Activated naive CD4-positive, alpha-beta T cell treated with anti-CD3 and anti-CD28 coated beads, Interleukin-2, amount 10 ng/mL, durations not matched to agents 7 days and 5 days (primary cell): ENCODE results near the gene EXOC3.

ENCODE experiments used
- CTCF ChIA-PET: fragments of 350-600 bp; sonication (Branson Sonifier 250); formaldehyde crosslinking; loops from one replicate; lab custom pipeline; 2021; ENCODE audit warnings: antibody characterized with exemption; lab: Charles Lee
- DNase-seq: peaks from one replicate; pipeline ENCODE4 v3.0.0-alpha.2; 2020
- H3K27ac Mint-ChIP-seq: one replicate; pipeline ENCODE4 v1.8.0; 2021; ENCODE audit warnings: mild to moderate bottlenecking, moderate library complexity, mixed read lengths
- H3K27me3 Mint-ChIP-seq: one replicate; pipeline ENCODE4 v1.8.0; 2021; ENCODE audit warnings: mild to moderate bottlenecking, mixed read lengths
- H3K36me3 Mint-ChIP-seq: one replicate; pipeline ENCODE4 v1.8.0; 2021; ENCODE audit warnings: mixed read lengths
- H3K4me1 Mint-ChIP-seq: one replicate; pipeline ENCODE4 v1.8.0; 2021; ENCODE audit warnings: mixed read lengths
- H3K4me3 Mint-ChIP-seq: one replicate; pipeline ENCODE4 v1.8.0; 2021; ENCODE audit warnings: mild to moderate bottlenecking, moderate library complexity, mixed read lengths
- H3K9me3 Mint-ChIP-seq: one replicate; pipeline ENCODE4 v1.8.0; 2021; ENCODE audit warnings: mixed read lengths

The EXOC3 gene

GRCh38 chr5:456351-457194, 13.6 kb downstream of the EXOC3 start:
- H3K27ac Mint-ChIP-seq: no peak overlapping the region
- H3K27me3 Mint-ChIP-seq: no peaks in the 10 kb centered on the region
- peaks cover 59% of the 10 kb centered on the region for H3K4me1 Mint-ChIP-seq
- peaks cover 15% of the 10 kb centered on the region for H3K9me3 Mint-ChIP-seq
- no peak overlapping the region for H3K4me3 Mint-ChIP-seq
- CTCF ChIA-PET: interaction anchor here (1.1 to 1.2 kb wide), 2 partner anchors 10 to 11 kb away, joined by 3 to 7 read pairs; no protein-coding TSS in a partner anchor
- H3K36me3 Mint-ChIP-seq: peaks cover 76% of the 10 kb centered on the region
- peak; percentile 16 for DNase-seq

GRCh38 chr5:457195-457961, 14.4 kb downstream of the EXOC3 start:
- DNase-seq: peak; percentile 16
- Mint-ChIP-seq H3K36me3 (peaks cover 76% of the 10 kb centered on the region), H3K27ac (no peak overlapping the region), H3K27me3 (no peaks in the 10 kb centered on the region), H3K4me1 (peaks cover 58% of the 10 kb centered on the region), H3K4me3 (no peak overlapping the region), H3K9me3 (peaks cover 7% of the 10 kb centered on the region)
- CTCF ChIA-PET: interaction anchor here (1.2 kb wide), 1 partner anchor 11 kb away, joined by 7 read pairs; no protein-coding TSS in a partner anchor

DNA sequence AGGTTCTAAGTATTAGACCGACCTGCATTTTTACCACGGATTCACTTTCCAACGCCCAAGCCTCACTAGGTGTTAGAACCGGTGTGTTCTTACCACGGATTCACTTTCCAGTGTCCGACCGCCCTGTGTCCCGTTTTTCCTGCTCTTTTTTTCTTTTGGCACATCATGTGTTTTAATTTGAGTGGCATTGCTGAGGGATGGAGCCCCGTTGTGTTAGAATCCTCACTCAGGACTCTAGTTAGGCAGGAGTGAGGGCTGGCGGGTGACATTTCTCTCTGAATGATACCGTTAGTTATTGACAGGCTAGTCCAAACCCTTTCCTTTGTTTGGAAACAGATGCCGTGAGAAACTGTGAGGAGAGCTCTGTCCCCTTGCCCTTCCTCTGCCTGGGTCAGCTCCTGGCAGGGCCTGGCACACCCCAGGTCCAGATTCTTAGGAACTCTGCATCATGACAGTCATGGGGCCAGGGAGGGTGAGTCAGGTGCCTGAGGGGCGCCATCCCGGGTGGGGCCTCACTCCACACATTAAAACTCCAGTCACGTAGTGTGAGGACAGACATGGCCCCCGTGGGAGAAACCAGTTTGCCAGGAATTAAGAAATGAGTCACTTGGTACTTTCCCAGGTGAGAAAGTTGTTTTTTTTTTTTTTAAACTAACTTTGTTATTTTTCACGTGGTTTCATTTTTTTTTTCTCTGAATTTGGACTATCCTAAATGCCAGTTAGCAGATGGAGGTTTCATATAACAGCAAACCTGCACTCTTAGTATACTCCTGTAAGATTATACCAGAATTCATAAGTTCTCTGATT, 15.8 kb downstream of the EXOC3 start:
- no peak overlapping the region for H3K4me3 Mint-ChIP-seq
- DNase-seq: peak; percentile 52
- peaks cover 71% of the 10 kb centered on the region for H3K36me3 Mint-ChIP-seq
- H3K9me3 Mint-ChIP-seq: no peaks in the 10 kb centered on the region
- CTCF ChIA-PET: interaction anchor here (1.0 kb wide), 1 partner anchor 9 kb away, joined by 3 read pairs; no protein-coding TSS in a partner anchor
- no peaks in the 10 kb centered on the region for H3K27me3 Mint-ChIP-seq
- peaks cover 52% of the 10 kb centered on the region for H3K4me1 Mint-ChIP-seq
- peak overlapping the region; percentile 66 for H3K27ac Mint-ChIP-seq

GRCh38 chr5:459562-460272, 16.7 kb downstream of the EXOC3 start:
- peaks cover 70% of the 10 kb centered on the region for H3K36me3 Mint-ChIP-seq
- H3K4me3 Mint-ChIP-seq: no peak overlapping the region
- no peak for DNase-seq
- no peaks in the 10 kb centered on the region for H3K9me3 Mint-ChIP-seq
- no peaks in the 10 kb centered on the region for H3K27me3 Mint-ChIP-seq
- peak overlapping the region; percentile 66 for H3K27ac Mint-ChIP-seq
- CTCF ChIA-PET: no interaction called here
- H3K4me1 Mint-ChIP-seq: peaks cover 53% of the 10 kb centered on the region

DNA sequence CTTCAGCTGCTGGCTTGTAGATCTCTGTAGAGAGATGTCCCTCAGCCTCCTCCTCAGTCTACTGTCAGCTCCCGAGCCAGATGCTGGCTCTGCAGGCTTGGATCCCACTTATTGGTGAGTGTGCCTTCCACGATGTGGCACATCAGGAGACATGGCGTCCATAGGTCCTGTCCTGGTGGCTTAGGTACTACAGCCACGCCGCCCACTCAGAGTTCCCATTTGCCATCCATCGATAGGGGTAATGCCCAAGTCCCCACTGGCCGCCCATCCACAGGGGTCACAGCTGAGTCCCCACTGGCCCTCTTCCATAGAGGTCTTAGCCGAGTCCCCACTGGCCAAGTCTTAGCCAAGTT, 17.3 kb downstream of the EXOC3 start:
- CTCF ChIA-PET: no interaction called here
- H3K4me3 Mint-ChIP-seq: no peak overlapping the region
- no peak overlapping the region for H3K27ac Mint-ChIP-seq
- DNase-seq: no peak
- H3K4me1 Mint-ChIP-seq: peaks cover 50% of the 10 kb centered on the region
- H3K9me3 Mint-ChIP-seq: no peaks in the 10 kb centered on the region
- H3K36me3 Mint-ChIP-seq: peaks cover 68% of the 10 kb centered on the region
- no peaks in the 10 kb centered on the region for H3K27me3 Mint-ChIP-seq

GRCh38 chr5:462051-462481, 19.1 kb downstream of the EXOC3 start:
- peaks cover 46% of the 10 kb centered on the region for H3K4me1 Mint-ChIP-seq
- peaks cover 63% of the 10 kb centered on the region for H3K36me3 Mint-ChIP-seq
- peak; percentile 11 for DNase-seq
- no peaks in the 10 kb centered on the region for H3K9me3 Mint-ChIP-seq
- no peak overlapping the region for H3K4me3 Mint-ChIP-seq
- H3K27ac Mint-ChIP-seq: no peak overlapping the region
- H3K27me3 Mint-ChIP-seq: no peaks in the 10 kb centered on the region
- CTCF ChIA-PET: no interaction called here

DNA sequence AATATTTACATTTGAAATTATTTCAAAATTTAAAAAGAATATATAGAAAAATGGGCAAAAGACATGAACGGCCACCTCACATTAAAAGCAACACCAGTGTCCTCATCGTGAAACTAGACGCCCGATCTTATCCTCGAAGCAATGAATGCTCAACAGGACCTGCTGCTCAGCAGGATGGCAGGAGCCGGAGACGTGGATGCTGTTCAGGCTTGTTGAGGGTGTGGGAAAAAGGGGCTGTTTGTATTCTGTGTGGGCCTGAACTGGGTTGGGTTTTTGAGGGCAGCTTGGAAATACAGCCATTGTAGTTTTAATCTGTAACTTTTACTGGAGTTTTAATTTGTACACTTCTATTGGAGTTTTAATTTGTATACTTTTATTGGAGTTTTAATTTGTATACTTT, 20.3 kb downstream of the EXOC3 start:
- H3K36me3 Mint-ChIP-seq: peaks cover 57% of the 10 kb centered on the region

DNA sequence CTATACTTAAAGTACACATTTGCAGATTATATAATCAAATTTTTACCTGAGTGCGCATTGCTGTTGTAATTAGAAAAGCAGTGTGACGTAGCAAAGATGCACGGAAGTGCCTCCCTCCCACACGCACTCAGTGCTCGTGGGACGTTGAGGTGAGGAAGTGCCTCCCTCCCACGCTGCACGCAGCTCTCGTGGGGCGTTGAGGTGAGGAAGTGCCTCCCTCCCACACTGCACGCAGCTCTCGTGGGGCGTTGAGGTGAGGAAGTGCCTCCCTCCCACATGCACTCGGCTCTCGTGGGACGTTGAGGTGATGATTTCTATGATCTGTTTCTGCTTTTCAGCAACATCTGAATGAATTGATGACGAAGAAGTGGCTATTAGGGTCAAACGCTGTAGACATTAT, 21.0 kb downstream of the EXOC3 start:
- Mint-ChIP-seq H3K27me3 (no peaks in the 10 kb centered on the region), H3K4me3 (no peak overlapping the region), H3K9me3 (no peaks in the 10 kb centered on the region), H3K27ac (peak overlapping the region; percentile 84), H3K4me1 (peaks cover 36% of the 10 kb centered on the region), H3K36me3 (peaks cover 51% of the 10 kb centered on the region)
- CTCF ChIA-PET: interaction anchor here (0.9 to 1.4 kb wide), 2 partner anchors 16 to 18 kb away, joined by 3 to 4 read pairs; no protein-coding TSS in a partner anchor
- DNase-seq: peak; percentile 72

More for the DNA sequence above, 20.3 kb downstream of the EXOC3 start:
- H3K4me3 Mint-ChIP-seq: no peak overlapping the region
- H3K27me3 Mint-ChIP-seq: no peaks in the 10 kb centered on the region
- peak overlapping the region; percentile 82 for H3K27ac Mint-ChIP-seq
- peaks cover 42% of the 10 kb centered on the region for H3K4me1 Mint-ChIP-seq
- no peak for DNase-seq
- CTCF ChIA-PET: interaction anchor here (0.9 kb wide), 1 partner anchor 17 kb away, joined by 4 read pairs; no protein-coding TSS in a partner anchor
- no peaks in the 10 kb centered on the region for H3K9me3 Mint-ChIP-seq

DNA sequence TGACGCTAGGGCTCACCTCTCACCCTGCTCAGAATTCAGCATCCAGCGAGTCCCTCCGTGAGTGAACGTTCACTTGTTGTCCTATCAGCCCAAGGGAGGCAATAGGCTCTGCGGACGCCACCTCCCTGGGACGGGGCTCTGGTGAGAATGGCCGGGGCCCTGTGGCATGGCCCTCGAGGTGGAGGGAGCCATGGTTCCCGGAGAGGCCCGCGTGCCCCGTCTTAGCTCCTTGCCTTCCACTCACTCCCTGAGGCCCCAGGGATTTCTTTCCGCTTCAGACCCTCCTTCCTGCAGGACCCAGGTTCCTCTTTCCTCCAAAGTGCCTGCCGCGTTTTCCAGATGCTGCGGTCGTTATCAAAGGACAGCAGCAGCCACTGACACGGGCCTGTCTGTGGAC, 21.5 kb downstream of the EXOC3 start:
- no peaks in the 10 kb centered on the region for H3K27me3 Mint-ChIP-seq
- DNase-seq: no peak
- CTCF ChIA-PET: interaction anchor here (0.9 to 1.4 kb wide), 2 partner anchors 16 to 18 kb away, joined by 3 to 4 read pairs; no protein-coding TSS in a partner anchor
- no peak overlapping the region for H3K4me3 Mint-ChIP-seq
- peaks cover 46% of the 10 kb centered on the region for H3K36me3 Mint-ChIP-seq
- no peaks in the 10 kb centered on the region for H3K9me3 Mint-ChIP-seq
- peak overlapping the region; percentile 84 for H3K27ac Mint-ChIP-seq
- H3K4me1 Mint-ChIP-seq: peaks cover 31% of the 10 kb centered on the region

DNA sequence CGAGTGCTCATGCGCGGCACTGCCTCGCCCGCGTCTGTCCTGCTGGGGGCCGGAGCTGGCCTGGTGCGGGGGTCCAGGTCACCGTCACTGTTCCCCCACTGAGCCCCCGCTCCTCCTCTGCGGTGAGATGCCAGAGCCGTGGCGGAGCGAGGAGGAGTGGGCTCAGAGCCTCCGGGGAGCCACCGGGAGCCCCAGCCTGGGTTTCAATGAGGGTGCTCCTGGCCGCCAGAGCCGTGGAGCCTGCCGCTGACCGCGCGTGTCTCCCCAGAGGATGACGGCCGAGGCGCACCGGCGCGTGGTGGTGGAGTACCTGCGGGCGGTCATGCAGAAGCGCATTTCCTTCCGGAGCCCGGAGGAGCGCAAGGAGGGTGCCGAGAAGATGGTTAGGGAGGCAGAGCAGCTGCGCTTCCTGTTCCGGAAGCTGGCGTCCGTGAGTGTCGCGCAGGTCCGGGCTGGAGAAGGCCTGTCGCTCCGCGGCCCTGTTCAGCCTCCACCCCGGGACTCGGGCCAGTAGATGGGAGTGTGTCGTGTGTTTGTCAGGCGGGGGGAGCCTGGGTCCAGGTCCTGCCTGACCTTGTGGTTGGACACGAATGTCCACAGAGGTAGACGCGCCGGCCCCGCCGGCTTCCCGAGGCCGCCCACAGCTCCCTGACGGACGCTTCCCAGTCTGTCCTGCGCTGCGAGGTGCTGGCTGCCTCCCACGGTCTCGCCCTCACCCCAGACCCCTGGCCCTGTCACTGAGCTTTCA, 22.0 kb downstream of the EXOC3 start:
- Mint-ChIP-seq H3K9me3 (no peaks in the 10 kb centered on the region), H3K4me3 (no peak overlapping the region), H3K36me3 (peaks cover 42% of the 10 kb centered on the region), H3K27ac (no peak overlapping the region), H3K27me3 (no peaks in the 10 kb centered on the region), H3K4me1 (peaks cover 27% of the 10 kb centered on the region)
- CTCF ChIA-PET: interaction anchor here (1.4 kb wide), 1 partner anchor 17 kb away, joined by 3 read pairs; no protein-coding TSS in a partner anchor
- DNase-seq: peak; percentile 20

GRCh38 chr5:465591-466403, 22.8 kb downstream of the EXOC3 start:
- CTCF ChIA-PET: interaction anchor here (1.4 kb wide), 1 partner anchor 18 kb away, joined by 3 read pairs; no protein-coding TSS in a partner anchor
- H3K27ac Mint-ChIP-seq: no peak overlapping the region
- DNase-seq: peak; percentile 14

More at GRCh38 chr5:465591-466403, 22.8 kb downstream of the EXOC3 start:
- H3K27me3 Mint-ChIP-seq: no peaks in the 10 kb centered on the region
- peaks cover 40% of the 10 kb centered on the region for H3K36me3 Mint-ChIP-seq
- no peak overlapping the region for H3K4me3 Mint-ChIP-seq
- no peaks in the 10 kb centered on the region for H3K9me3 Mint-ChIP-seq
- peaks cover 29% of the 10 kb centered on the region for H3K4me1 Mint-ChIP-seq
